ENCODE results near the gene CRELD2.

The CRELD2 gene, protein sequence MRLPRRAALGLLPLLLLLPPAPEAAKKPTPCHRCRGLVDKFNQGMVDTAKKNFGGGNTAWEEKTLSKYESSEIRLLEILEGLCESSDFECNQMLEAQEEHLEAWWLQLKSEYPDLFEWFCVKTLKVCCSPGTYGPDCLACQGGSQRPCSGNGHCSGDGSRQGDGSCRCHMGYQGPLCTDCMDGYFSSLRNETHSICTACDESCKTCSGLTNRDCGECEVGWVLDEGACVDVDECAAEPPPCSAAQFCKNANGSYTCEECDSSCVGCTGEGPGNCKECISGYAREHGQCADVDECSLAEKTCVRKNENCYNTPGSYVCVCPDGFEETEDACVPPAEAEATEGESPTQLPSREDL

GRCh38 chr22:49917974-49918910 is at the start of gene CRELD2, which contains the start of gene ALG12:
Gene CRELD2, plus strand, starts transcription at chr22:49918634. Its CDS starts 136 bp downstream, at chr22:49918770.
Gene ALG12, minus strand, starts transcription at chr22:49918438. Its CDS starts 4,673 bp downstream, at chr22:49913765.
- DNase-seq (ENCODE audit: low read depth in 3 of 3): peak; percentile 93 to 96 (median 95)

GRCh38 chr22:49869086-49869830 is 49.2 kb upstream of the CRELD2 start:
- no peak for DNase-seq (ENCODE audit: low read depth in 3 of 3)

GRCh38 chr22:49869845-49870712 is 48.4 kb upstream of the CRELD2 start:
- no peak for DNase-seq (ENCODE audit: low read depth in 3 of 3)

- DNase-seq (ENCODE audit: low read depth in 3 of 3): no peak
Observed at GRCh38 chr22:49871482-49871881, 47.0 kb upstream of the CRELD2 start.

GRCh38 chr22:49872347-49872746 is 46.1 kb upstream of the CRELD2 start:
- no peak for DNase-seq (ENCODE audit: low read depth in 3 of 3)

DNA sequence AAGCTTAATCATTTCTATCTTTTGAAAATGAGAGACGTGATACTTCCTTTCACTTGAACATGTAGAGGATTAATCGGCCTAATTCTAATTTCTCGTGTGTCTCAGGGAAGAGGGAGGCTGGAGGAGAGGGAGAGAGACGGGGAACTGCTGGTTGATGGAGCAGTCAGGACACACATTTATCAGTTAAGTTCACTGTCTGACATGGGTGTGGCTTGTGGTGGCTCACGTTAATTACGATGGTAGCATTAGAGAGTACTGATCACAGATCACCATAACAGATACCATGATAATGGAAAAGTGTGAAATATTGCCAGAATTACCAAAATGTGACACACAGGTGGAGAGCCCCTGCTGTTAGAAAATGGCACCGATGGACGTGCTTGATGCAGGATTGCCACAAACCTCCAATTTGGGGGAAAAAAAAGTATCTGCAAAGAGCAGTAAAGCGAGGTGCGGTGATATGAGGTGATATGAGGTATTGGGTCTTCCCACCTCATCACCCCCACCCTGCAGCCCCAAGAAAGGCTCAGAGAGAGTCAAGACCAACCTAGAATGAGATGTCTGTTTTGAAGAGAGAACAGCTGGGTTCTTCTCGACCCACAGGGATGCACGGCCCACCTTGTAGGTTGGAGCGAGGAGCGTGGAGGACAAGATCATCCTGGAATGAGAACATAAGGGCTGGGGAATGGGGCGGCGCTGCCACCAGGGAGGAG is 45.0 kb upstream of the CRELD2 start:
- DNase-seq (ENCODE audit: low read depth in 3 of 3): no peak

DNA sequence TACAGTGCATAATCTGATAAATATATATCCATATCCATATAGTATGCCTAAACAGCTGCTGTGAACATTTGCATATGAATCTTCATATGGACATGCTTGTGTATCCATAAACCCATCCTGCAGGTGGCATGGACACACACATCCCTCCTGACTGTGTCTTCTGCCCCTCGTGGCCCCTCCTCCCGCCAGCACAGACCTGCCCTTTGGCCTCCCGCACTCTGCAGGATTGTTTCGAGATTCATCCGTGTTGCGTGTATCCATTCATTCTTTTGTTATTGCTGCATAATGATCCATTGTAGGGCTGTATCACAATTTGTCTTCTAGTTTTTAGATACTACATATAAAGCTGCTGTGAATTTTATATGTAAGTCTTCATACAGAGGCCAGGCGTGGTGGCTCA is 40.8 kb upstream of the CRELD2 start:
- no peak for DNase-seq (ENCODE audit: low read depth in 3 of 3)

- DNase-seq (ENCODE audit: low read depth in 3 of 3): no peak
Observed at GRCh38 chr22:49878206-49878605, 40.2 kb upstream of the CRELD2 start.

GRCh38 chr22:49879871-49880270 is 38.6 kb upstream of the CRELD2 start:
- no peak for DNase-seq (ENCODE audit: low read depth in 3 of 3)

DNA sequence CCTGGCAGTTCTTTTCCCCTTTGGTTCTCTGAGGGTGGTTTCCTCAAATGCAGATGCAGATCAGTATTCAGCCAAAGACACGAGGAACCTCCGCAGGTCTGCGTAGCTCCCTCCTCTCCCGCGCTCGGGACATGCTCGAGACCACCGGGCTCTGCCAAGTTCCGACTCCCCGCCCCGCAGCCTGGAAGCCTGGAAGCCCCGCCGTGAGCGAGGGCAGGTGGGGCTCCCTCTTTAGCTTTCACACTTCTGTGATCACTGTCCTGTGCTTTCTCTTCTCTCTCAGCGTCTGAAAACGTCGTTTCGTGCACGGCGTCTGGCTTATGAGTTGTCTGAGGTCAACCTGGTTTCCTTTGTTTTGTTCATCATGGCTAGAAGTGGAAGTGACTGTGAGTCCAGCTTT is 38.2 kb upstream of the CRELD2 start:
- no peak for DNase-seq (ENCODE audit: low read depth in 3 of 3)

DNA sequence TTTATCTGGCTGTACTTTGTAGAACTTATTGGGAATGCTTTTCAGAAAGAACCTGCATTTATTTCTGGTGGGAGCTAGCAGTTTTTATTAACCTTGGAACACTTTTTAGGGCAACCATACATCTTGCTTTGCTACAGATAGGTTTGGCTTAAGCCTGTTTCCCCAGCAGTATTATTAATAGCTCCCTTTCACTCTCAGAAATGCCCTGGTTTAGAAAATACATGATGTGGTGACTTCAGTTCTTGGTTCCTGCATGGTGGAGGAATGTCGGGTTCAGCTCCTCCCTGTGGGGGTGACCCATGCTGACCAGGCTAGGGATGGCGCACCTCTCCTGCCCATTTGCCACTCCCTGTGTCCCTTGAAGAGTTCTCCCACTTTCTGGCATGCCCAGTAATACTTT is 36.6 kb upstream of the CRELD2 start:
- DNase-seq (ENCODE audit: low read depth in 3 of 3): no peak

DNA sequence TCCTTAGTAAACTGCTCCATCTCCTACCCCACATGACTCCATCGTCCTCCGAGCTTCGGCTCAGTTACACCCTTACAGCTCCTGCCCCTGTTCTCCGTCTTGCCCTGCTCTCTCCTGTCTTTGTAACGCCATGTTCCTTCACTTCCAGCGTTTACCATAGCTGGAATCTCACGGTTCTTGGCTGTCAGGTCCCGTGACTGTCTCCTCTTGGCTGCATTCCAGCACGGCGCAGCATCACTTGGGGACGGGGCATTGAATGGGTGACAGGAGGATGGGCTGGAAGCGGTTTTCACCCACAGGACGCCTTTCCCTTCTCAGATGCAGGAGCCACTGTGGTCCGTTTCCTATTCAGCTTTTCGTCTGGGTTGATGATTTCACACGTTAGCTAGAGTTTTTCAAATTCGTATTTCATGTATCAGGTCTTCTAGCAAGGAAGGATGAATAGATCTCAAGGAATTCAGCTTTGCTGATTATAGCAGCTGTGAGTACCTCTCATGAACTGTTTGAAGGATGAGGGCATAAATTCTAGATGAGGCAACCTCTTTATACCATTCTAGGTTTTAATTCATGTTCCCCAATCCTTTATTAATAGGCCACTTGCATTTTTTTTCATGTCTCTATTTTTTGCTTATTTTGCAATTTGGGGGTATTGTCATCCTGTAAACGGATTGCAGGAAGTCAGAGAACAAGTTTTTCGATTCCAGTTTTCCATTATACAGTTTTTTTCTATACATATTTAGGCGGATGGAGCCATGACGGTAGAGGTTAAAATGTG is 35.7 kb upstream of the CRELD2 start:
- DNase-seq (ENCODE audit: low read depth in 3 of 3): no peak

- DNase-seq (ENCODE audit: low read depth in 3 of 3): no peak
Observed at GRCh38 chr22:49883294-49883640, 35.2 kb upstream of the CRELD2 start.

DNA sequence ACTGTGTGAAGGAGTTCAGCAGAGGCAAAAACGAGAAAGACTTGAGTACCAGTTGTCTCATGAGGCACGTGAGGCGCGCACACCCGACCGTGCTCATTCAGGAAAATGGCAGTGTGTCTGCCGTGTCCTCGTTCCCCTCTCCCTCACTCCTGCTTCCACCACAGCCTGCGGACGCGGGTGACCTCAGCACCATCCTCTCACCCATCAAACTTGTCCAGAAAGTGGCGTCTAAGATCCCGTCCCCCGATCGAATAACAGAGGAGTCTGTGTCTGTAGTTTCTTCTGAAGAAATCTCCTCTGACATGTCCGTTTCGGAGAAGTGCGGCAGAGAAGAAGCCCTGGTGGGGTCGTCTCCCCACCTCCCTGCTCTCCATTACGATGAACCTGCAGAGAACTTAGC is 34.4 kb upstream of the CRELD2 start:
- no peak for DNase-seq (ENCODE audit: low read depth in 3 of 3)

DNA sequence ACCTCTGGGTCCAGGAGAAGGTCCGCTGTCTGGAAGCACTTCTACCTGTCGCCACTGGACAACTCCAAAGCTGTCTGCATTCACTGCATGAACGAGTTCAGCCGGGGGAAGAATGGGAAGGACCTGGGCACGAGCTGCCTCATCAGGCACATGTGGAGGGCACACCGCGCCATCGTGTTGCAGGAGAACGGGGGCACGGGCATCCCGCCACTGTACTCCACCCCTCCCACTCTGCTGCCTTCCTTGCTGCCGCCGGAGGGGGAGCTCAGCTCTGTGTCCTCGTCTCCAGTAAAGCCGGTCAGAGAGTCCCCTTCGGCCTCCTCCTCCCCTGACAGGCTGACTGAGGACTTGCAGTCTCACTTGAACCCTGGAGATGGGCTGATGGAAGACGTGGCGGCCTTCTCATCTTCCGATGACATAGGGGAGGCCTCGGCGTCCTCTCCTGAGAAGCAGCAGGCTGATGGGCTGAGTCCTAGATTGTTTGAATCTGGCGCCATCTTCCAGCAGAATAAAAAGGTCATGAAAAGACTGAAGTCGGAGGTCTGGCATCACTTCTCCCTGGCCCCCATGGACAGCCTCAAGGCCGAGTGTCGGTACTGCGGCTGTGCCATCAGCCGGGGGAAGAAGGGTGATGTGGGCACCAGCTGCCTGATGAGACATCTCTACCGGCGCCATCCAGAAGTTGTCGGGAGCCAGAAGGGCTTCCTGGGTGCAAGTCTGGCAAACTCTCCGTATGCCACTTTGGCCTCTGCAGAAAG is 33.8 kb upstream of the CRELD2 start:
- DNase-seq (ENCODE audit: low read depth in 3 of 3): no peak

DNA sequence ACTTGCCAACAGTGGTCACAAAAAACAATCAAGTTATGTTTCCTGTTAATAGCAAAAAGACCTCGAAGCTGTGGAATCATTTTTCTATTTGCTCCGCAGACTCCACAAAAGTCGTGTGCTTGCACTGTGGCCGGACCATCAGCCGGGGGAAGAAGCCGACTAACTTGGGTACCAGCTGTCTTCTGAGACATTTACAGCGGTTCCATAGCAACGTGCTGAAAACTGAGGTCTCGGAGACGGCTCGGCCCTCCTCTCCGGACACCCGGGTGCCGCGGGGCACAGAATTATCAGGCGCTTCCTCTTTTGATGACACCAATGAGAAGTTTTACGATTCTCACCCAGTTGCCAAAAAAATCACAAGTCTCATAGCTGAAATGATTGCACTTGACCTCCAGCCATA is 33.2 kb upstream of the CRELD2 start:
- no peak for DNase-seq (ENCODE audit: low read depth in 3 of 3)

GRCh38 chr22:49885881-49886280 is 32.6 kb upstream of the CRELD2 start:
- DNase-seq (ENCODE audit: low read depth in 3 of 3): no peak

DNA sequence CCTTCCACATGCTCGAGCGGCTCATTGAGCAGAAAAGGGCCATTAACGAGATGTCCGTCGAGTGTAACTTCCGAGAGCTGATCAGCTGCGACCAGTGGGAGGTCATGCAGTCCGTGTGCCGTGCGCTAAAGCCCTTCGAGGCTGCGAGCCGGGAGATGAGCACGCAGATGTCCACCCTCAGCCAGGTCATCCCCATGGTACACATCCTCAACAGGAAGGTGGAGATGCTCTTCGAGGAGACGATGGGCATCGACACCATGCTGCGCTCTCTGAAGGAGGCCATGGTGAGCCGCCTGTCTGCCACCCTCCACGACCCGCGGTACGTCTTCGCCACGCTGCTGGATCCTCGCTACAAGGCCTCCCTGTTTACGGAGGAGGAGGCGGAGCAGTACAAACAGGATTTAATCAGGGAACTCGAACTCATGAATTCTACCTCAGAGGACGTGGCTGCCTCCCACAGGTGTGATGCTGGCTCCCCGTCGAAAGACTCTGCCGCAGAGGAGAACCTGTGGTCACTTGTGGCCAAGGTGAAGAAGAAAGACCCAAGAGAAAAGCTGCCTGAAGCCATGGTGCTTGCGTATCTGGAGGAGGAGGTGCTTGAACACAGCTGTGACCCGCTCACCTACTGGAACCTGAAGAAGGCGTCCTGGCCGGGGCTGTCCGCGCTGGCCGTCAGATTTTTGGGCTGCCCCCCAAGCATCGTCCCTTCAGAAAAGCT is 31.9 kb upstream of the CRELD2 start:
- no peak for DNase-seq (ENCODE audit: low read depth in 3 of 3)

All from stimulated activated CD4-positive, alpha-beta T cell treated with anti-CD3 and anti-CD28 coated beads, TNF-alpha, amount 100 ng/mL, for 4 hours (primary cell).